B cell (primary cell): Measurements from ENCODE around the gene PPL. TPM values are rescaled to one million over a fixed set of nuclear protein-coding genes. Genes with fewer than 3 reads are reported as not detected.

Experiments
- ATAC-seq: fragments of 200-7000 bp; cut with Tn5 transposase; one replicate; pipeline ENCODE4 v1.10.0; 2021; ENCODE audit warnings: low read depth, mild to moderate bottlenecking, moderate number of reproducible peaks, moderate library complexity
- CTCF ChIA-PET: fragments of 350-600 bp; sonication (Branson Sonifier 250); formaldehyde crosslinking; loops from one replicate; lab custom pipeline; 2021; ENCODE audit warnings: antibody characterized with exemption, inconsistent platforms; lab: Charles Lee
- POLR2A ChIA-PET: fragments of 350-600 bp; sonication (Branson Sonifier 250); formaldehyde crosslinking; loops from one replicate; lab custom pipeline; 2021; ENCODE audit warnings: antibody characterized with exemption; lab: Charles Lee
- DNase-seq: peaks from one replicate; pipeline ENCODE4 v3.0.0; 2013
- H2AFZ ChIP-seq: 2 replicates; pipeline ENCODE4 v1.6.1; 2012; ENCODE audit warnings: mild to moderate bottlenecking, low read depth, low read length; ENCODE audit not compliant: insufficient read depth, poor library complexity, severe bottlenecking
- H3K27ac ChIP-seq, 2 donors: 1 replicate in 1 of 2; 2 replicates in 1 of 2; pipeline ENCODE4 v1.5.1; 2012 to 2013; ENCODE audit warnings: low read length in 2 of 2, mild to moderate bottlenecking in 2 of 2, moderate library complexity in 1 of 2
- H3K27me3 ChIP-seq, 4 experiments: fragments of 200-600 bp in 1 of 4; sonication (generic) in 1 of 4; replicated peaks in 1 of 4; 1 replicate in 2 of 4; 2 replicates in 2 of 4; pipeline versions ENCODE4 v1.6.1 to v1.7.0; 2013 to 2016; ENCODE audit warnings: low read length in 3 of 4, mild to moderate bottlenecking in 2 of 4, mixed read lengths in 1 of 4, moderate library complexity in 1 of 4; ENCODE audit not compliant: insufficient read depth in 4 of 4, control insufficient read depth in 3 of 4; ENCODE audit errors: control extremely low read depth in 1 of 4
- H3K36me3 ChIP-seq, 2 experiments: replicated peaks in 1 of 2; 1 replicate in 1 of 2; 2 replicates in 1 of 2; pipeline versions ENCODE4 v1.6.1 to v1.7.1; 2013; ENCODE audit warnings: low read length in 1 of 2; ENCODE audit not compliant: insufficient read depth in 2 of 2, control insufficient read depth in 1 of 2; ENCODE audit errors: control extremely low read depth in 1 of 2, extremely low read depth in 1 of 2
- H3K4me1 ChIP-seq, 2 donors: fragments of 200-600 bp in 1 of 2; sonication (generic) in 1 of 2; 1 replicate in 1 of 2; 2 replicates in 1 of 2; pipeline versions ENCODE4 v1.5.1 to v1.6.1; 2013 to 2017; ENCODE audit warnings: low read length in 2 of 2; ENCODE audit not compliant: control insufficient read depth in 2 of 2, insufficient read depth in 2 of 2
- H3K4me2 ChIP-seq: replicated peaks from 2 replicates; pipeline ENCODE3; 2012; ENCODE audit warnings: mild to moderate bottlenecking, low read depth, low read length; ENCODE audit not compliant: poor library complexity, severe bottlenecking
- H3K4me3 ChIP-seq, 5 experiments: fragments of 200-600 bp in 1 of 5; sonication (generic) in 1 of 5; 1 replicate in 3 of 5; 2 replicates in 2 of 5; pipeline versions ENCODE4 v1.5.1 to v1.7.0; 2011 to 2016; ENCODE audit warnings: low read length in 4 of 5, mild to moderate bottlenecking in 4 of 5, low read depth in 2 of 5, control low read depth in 1 of 5, moderate library complexity in 1 of 5; ENCODE audit not compliant: insufficient read depth in 1 of 5; ENCODE audit errors: control extremely low read depth in 1 of 5, extremely low read depth in 1 of 5
- H3K79me2 ChIP-seq: fragments of 200-600 bp; sonication (generic); one replicate; pipeline ENCODE4 v1.6.0; 2016; ENCODE audit warnings: low read length; ENCODE audit not compliant: control insufficient read depth, insufficient read depth
- H3K9ac ChIP-seq: fragments of 200-600 bp; sonication (generic); 2 replicates; pipeline ENCODE4 v1.6.1; 2017; ENCODE audit warnings: mild to moderate bottlenecking, low read length, moderate library complexity
- H3K9me3 ChIP-seq, 3 donors: one replicate each; pipeline versions ENCODE4 v1.6.1 to v1.7.1; 2013; ENCODE audit warnings: low read length in 2 of 3; ENCODE audit not compliant: control insufficient read depth in 2 of 3, insufficient read depth in 1 of 3; ENCODE audit errors: control extremely low read depth in 1 of 3
- H4K20me1 ChIP-seq: 2 replicates; pipeline ENCODE4 v1.6.0; 2012; ENCODE audit warnings: mild to moderate bottlenecking, low read length; ENCODE audit not compliant: insufficient read depth, control insufficient read depth, poor library complexity, severe bottlenecking
- H3K27ac Mint-ChIP-seq: one replicate; pipeline ENCODE4 v1.8.0; 2021; ENCODE audit warnings: mixed read lengths
- H3K27me3 Mint-ChIP-seq: one replicate; pipeline ENCODE4 v1.8.0; 2021; ENCODE audit warnings: mixed read lengths
- H3K4me1 Mint-ChIP-seq: one replicate; pipeline ENCODE4 v1.8.0; 2021; ENCODE audit warnings: mixed read lengths
- H3K4me3 Mint-ChIP-seq: one replicate; pipeline ENCODE4 v1.8.0; 2021; ENCODE audit warnings: mixed read lengths
- H3K9me3 Mint-ChIP-seq: one replicate; pipeline ENCODE4 v1.8.0; 2022; ENCODE audit warnings: mixed read lengths; ENCODE audit not compliant: insufficient read depth
- CTCF ChIP-seq: fragments of 200-600 bp; IDR thresholded peaks from one replicate; pipeline ENCODE4 v1.8.0; 2022; ENCODE audit warnings: antibody characterized with exemption, mild to moderate bottlenecking
- EZH2 ChIP-seq: IDR thresholded peaks from 2 replicates; pipeline ENCODE4 v1.6.1; 2012; ENCODE audit warnings: borderline replicate concordance, low read depth, mild to moderate bottlenecking, moderate library complexity, low read length; ENCODE audit not compliant: insufficient read depth, poor library complexity, severe bottlenecking
- WGBS: methylation state at CpG from one replicate; pipeline ENCODE4 v1.1.5; 2013; ENCODE audit warnings: missing lambda C conversion rate; ENCODE audit not compliant: insufficient coverage; 5-methylcytosine and 5-hydroxymethylcytosine counted together
- intact Hi-C: fragments of 100-400 bp; cut with micrococcal nuclease; formaldehyde crosslinking; loops from one replicate; pipeline ENCODE4 v1.10.0; 2022
- polyA plus RNA-seq: library from polyadenylated mRNA; depleted of rRNA; stranded (reverse); fragments of >200 nt; gene quantifications from 2 replicates; pipeline ENCODE4 v1.2.3, GENCODE V29; 2012
- total RNA-seq, 2 donors: library from RNA; stranded (reverse); fragments of 120-200 nt in 1 of 2; gene quantifications; 1 replicate in 1 of 2; 2 replicates in 1 of 2; pipeline versions ENCODE4 v1.2.3 to v1.2.4, GENCODE V29; 2013 to 2022

The PPL gene
- total and polyA plus RNA-seq, 2 donors (not counting 1 experiment from before 2014, with no cell fraction given) = not detected

GRCh38 chr16:4937782-4938682 is 1.1 kb upstream of the PPL start:
- Mint-ChIP-seq H3K4me3 (peak overlapping the region; percentile 68), H3K4me1 (peaks cover 11% of the 10 kb centered on the region), H3K27ac (no peak overlapping the region), H3K9me3 (no peaks in the 10 kb centered on the region), H3K27me3 (peaks cover 39% of the 10 kb centered on the region)
- Histone ChIP-seq H3K4me2 (no peak overlapping the region), H3K9ac (no peak overlapping the region), H3K4me3 (no peak overlapping the region), H4K20me1 (no peaks in the 10 kb centered on the region), H3K27me3 (peaks cover 0 to 43% (median 10%) of the 10 kb centered on the region in 4 experiments), H2AFZ (no peak overlapping the region), H3K79me2 (no peaks in the 10 kb centered on the region), H3K36me3 (no peaks in the 10 kb centered on the region), H3K27ac (no peak overlapping the region), H3K9me3 (no peaks in the 10 kb centered on the region), H3K4me1 (peaks cover 12 to 15% of the 10 kb centered on the region in 2 donors)
- intact Hi-C loops = no loop called here
- 94% methylated on average over 14 of the region's 16 CpGs for WGBS
- CTCF ChIA-PET = no interaction called here
- TF ChIP-seq CTCF = no peak
- TF ChIP-seq EZH2 = no peak
- POLR2A ChIA-PET = no interaction called here
- DNase-seq = no peak
- ATAC-seq = no peak
